Iris pigment epithelial cell (primary cell): ENCODE results near the gene ARGLU1.

Source experiments
- DNase-seq: peaks from one replicate; pipeline ENCODE4 v3.0.0-alpha.2; 2011; ENCODE audit warnings: low read depth

The ARGLU1 gene

DNA sequence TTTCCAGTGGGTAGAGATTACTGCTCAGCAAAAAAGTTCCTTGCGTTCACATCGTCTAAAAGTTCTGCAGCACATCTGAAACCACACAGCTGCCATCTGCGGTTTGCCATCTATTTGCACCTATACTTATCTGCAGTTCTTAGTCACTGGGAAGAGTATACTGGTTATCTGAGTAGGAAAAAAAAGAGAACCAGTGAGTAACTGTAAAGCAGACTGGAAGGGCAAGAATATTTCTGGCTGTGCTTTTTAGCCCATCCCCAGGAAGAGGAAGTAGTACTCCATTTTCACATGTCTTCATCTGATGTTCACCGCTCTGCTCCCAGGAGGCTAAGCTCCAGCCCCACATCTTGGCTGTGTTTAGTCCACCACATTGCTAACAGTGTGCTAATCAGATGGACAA, 68.0 kb downstream of the ARGLU1 start:
- peak; percentile 34 for DNase-seq

DNA sequence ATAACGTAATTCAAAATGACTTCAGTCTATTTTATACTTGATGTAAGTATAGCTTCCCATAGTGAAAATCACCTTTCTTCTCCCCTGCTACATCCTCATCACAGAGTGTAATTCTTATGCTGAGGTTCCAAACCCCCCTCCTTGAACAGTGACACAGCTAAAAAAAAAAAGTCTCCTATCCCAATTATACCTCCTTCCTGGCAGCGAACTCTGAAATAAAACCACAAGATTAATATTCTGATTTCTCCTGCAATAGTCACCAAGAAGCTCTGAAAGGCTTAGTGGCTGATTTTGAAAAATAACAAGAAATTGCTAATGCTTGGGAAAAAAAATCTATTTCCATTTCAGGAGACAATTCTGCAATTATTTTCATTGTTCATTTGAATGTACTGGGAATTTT, 68.8 kb downstream of the ARGLU1 start:
- DNase-seq = no peak

DNA sequence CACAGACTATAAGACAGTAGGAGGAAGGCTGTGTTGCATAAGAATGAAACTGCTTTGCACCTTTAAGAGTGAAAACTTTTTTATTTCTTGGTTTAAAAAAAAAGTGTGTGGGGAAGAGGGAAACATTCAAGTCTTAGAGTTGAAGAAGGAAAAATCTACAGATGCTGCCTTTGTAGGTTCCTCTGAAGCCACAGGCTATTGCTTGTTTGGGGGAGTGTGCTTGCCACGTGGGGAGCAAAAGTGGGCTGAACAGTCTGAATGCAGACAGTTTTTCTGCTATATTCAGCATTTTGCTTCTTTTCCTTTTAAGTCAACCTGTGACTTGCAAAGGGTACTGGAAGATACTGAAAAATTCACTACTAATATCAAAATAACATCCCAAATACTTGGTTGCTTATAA, 69.4 kb downstream of the ARGLU1 start:
- no peak for DNase-seq

DNA sequence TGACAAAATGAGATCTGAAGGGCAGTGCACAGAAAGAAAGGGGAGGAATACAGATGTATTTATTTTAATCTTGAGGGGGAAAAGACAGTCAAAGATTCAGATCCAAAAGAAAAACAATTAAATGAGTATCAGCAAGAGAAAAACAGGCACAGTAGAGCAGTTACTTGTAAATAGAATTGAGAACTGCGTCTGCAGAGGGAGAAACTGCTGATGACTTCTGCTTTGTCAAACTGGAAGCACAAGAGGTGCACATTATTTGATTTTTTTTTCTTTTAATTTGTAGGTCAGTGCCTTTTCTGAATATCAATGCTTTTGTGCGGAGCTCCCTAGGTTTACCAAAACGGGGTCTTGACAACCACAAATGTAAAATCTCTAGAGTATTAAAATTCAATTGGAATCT, 69.8 kb downstream of the ARGLU1 start:
- no peak for DNase-seq

- no peak for DNase-seq
Measured at GRCh38 chr13:106497079-106497478, 70.9 kb downstream of the ARGLU1 start.

DNA sequence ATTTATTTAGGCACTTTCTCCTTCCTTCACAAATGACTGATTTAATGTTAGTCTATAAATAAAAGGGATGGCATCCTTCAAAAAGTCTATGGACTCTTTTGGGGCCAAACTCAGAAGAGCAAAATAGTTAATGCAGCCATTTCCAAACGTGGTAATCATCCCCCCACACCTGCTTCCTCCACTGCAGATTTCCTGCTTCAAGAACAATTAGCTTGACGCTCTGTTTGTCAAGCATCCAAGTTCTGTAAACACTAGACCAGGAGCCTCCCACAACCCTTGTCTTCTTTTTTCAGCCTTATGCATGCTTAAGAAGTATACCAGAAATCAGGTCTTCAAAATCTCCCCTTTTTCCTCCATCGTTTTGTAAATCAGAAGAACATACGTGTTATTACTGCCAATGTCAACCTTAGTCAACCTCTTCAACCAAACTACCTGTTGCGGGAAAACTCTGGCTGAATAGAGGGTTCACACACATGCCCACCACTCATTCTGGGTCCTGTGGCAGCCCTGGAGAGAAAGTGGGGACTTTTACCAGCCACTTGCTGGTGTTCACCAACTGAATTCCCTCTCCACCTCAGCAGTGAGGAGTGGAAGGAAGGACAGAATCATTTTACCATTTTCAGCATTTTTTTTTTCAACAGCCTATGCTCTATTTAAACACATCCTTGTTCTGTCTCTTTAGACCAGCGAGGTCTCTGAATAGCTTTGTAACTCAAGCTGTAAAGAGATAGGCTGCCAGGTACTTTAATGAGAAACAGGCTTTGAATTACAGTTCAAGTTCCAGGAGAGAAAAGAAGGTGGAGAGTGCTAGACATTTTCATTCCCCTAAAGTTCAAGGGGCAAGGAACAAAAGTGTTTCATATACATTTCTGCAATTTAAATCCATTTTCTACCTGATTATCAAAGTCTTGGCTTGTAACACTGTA, 71.6 kb downstream of the ARGLU1 start:
- DNase-seq = no peak

- no peak for DNase-seq
Measured at GRCh38 chr13:106494936-106495335, 73.0 kb downstream of the ARGLU1 start.

DNA sequence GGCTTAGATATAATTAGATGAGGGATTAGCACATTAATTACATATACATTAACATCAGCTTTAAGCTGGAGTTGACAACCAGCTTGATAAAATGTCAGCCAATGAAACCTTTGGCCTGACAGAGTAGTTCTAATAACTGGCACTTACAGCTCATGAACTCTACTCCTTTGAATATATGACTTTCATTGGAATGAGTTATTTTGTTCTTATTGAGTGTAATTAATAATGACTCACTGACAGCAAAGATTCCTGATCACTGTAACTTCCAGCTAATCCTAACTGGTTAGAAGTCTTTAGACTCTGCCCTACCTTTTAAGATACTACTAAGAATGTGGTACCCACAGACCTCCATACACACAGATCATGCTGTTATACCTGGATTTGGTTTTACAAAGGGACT, 73.4 kb downstream of the ARGLU1 start:
- DNase-seq = no peak

GRCh38 chr13:106493533-106494220, 74.3 kb downstream of the ARGLU1 start:
- no peak for DNase-seq

GRCh38 chr13:106492588-106493475, 75.1 kb downstream of the ARGLU1 start:
- DNase-seq = no peak

GRCh38 chr13:106491928-106492587, 75.9 kb downstream of the ARGLU1 start:
- DNase-seq = no peak
